Effector memory CD8-positive, alpha-beta T cell (primary cell): ENCODE results near the gene RAB40B.

Experiments
- ATAC-seq: fragments of 150-1000 bp; cut with Tn5 transposase; replicated peaks from 2 replicates; pipeline ENCODE4 v1.10.0; 2021; ENCODE audit warnings: mild to moderate bottlenecking, moderate library complexity
- DNase-seq, 3 experiments: peaks; one replicate each; pipeline ENCODE4 v3.0.0; 2021
- H3K27ac Mint-ChIP-seq, 2 donors: one replicate each; pipeline ENCODE4 v1.8.0; 2022; ENCODE audit warnings: mild to moderate bottlenecking in 2 of 2, mixed read lengths in 2 of 2, moderate library complexity in 2 of 2
- H3K27me3 Mint-ChIP-seq, 2 donors: one replicate each; pipeline ENCODE4 v1.8.0; 2022; ENCODE audit warnings: mixed read lengths in 2 of 2
- H3K36me3 Mint-ChIP-seq: one replicate; pipeline ENCODE4 v1.8.0; 2022; ENCODE audit warnings: mild to moderate bottlenecking, moderate library complexity, mixed read lengths; ENCODE audit not compliant: insufficient read depth
- H3K4me1 Mint-ChIP-seq, 2 donors: one replicate each; pipeline ENCODE4 v1.8.0; 2022; ENCODE audit warnings: low read depth in 2 of 2, mixed read lengths in 2 of 2
- H3K4me3 Mint-ChIP-seq, 2 donors: one replicate each; pipeline ENCODE4 v1.8.0; 2022; ENCODE audit warnings: mild to moderate bottlenecking in 2 of 2, mixed read lengths in 2 of 2, moderate library complexity in 2 of 2
- H3K9me3 Mint-ChIP-seq, 2 donors: one replicate each; pipeline ENCODE4 v1.8.0; 2022; ENCODE audit warnings: mixed read lengths in 2 of 2

The RAB40B gene

DNA sequence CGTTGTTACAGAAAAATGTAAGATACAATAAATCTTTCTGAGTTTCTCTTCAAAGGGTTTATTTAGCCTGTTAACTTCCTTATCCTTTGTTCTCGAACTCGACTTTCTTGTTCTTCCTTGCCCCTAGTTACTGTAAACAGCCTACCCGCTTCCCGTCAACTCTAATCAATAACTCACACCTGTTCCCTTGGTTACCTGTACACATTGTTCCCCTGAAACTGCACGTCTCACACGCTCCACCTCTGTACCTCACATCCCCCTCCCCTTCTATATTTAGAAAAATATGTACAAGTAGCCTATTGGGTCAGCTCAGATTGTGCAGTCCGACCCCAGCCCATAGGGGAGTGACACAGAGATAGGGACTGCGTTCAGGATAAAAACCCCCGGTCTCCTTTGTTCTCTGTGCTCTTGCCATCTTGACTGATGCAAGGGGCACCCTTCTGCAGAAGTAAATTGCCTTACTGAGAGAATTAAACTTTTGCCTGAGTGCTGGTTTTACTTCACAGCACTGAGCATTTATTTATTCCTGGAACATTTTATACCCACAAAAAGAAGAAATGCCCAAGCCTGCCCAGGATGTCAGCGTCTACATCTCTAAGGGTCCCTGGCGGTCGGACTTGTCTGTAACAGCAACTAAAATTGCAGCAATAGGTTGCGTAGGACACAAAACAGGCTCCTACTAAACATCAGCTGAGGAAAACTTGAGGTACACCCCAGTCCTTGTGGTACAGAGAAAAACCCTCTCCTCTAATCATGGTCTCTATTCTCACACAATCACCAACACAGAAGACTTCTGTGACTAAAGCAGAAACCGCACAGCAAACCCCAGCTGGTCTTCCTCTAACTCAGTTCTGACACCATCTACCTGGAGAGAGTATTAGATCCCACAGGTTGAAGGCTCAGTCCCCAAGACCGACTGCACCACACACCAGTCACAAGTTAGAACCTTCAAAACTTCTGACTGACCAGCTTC, 61.6 kb downstream of the RAB40B start:
- ATAC-seq = no peak
- no peak for DNase-seq
- peak overlapping the region; percentile 25 to 80 for H3K27ac Mint-ChIP-seq
- no peaks in the 10 kb centered on the region for H3K9me3 Mint-ChIP-seq
- H3K36me3 Mint-ChIP-seq = peaks cover 59% of the 10 kb centered on the region
- H3K4me1 Mint-ChIP-seq = peaks cover 32 to 33% of the 10 kb centered on the region in 2 donors
- H3K4me3 Mint-ChIP-seq = no peak overlapping the region
- no peaks in the 10 kb centered on the region for H3K27me3 Mint-ChIP-seq

GRCh38 chr17:82633343-82633742, 65.2 kb downstream of the RAB40B start:
- H3K4me1 Mint-ChIP-seq = peaks cover 19 to 29% of the 10 kb centered on the region in 2 donors
- no peaks in the 10 kb centered on the region for H3K9me3 Mint-ChIP-seq
- ATAC-seq (no peak), DNase-seq (no peak)
- peak overlapping the region; percentile 62 to 69 for H3K27ac Mint-ChIP-seq
- peaks cover 56% of the 10 kb centered on the region for H3K36me3 Mint-ChIP-seq
- H3K4me3 Mint-ChIP-seq = peak overlapping the region in 1 of 2 donors; percentile 49
- no peaks in the 10 kb centered on the region for H3K27me3 Mint-ChIP-seq

DNA sequence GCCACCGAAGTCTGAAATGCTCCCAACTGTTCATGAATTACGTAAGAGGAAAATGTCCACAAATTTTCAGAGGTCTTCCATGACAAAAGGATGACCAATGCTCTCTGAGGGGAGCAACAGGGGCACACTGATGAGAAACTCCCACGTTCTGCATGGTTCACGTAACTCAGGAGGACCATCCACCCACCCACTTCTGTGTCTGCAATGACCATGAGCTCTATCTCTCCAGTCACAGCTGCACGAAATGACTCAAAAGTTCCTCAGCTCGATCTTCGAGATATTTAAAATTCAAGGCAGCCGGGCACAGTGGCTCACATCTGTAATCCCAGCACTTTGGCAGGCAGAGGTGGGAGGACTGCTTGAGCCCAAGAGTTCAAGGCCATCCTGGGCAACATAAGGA, 66.0 kb downstream of the RAB40B start:
- H3K4me3 Mint-ChIP-seq = no peak overlapping the region
- no peak for ATAC-seq
- peaks cover 65% of the 10 kb centered on the region for H3K36me3 Mint-ChIP-seq
- no peak for DNase-seq
- H3K9me3 Mint-ChIP-seq = no peaks in the 10 kb centered on the region
- H3K27ac Mint-ChIP-seq = peak overlapping the region; percentile 62 to 69
- H3K4me1 Mint-ChIP-seq = peaks cover 20 to 28% of the 10 kb centered on the region in 2 donors
- no peaks in the 10 kb centered on the region for H3K27me3 Mint-ChIP-seq

GRCh38 chr17:82631544-82631943, 67.0 kb downstream of the RAB40B start:
- ATAC-seq (no peak), DNase-seq (no peak)
- H3K36me3 Mint-ChIP-seq = peaks cover 71% of the 10 kb centered on the region
- peaks cover 13 to 22% of the 10 kb centered on the region in 2 donors for H3K4me1 Mint-ChIP-seq
- H3K27ac Mint-ChIP-seq = no peak overlapping the region
- no peaks in the 10 kb centered on the region for H3K9me3 Mint-ChIP-seq
- no peak overlapping the region for H3K4me3 Mint-ChIP-seq
- H3K27me3 Mint-ChIP-seq = no peaks in the 10 kb centered on the region

DNA sequence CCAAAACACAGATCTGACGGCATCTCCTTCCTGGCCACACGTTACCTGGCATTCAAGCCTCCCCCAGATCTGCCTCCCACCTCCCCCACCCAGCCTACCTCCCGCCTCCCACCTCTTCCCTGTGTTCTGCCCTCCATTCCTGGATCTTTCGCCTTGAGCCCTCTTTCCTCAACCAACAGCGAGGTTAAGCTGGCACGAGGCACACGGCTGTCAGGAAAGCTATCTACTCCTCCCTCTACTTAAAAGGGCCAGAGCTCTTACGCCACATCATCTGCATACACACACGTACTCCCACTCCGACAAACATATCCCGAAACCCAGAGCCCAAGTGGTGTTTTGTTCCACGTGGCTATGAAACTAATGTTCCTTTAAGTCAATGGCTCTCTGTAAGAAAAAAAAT, 68.3 kb downstream of the RAB40B start:
- peaks cover 11 to 20% of the 10 kb centered on the region in 2 donors for H3K4me1 Mint-ChIP-seq

DNA sequence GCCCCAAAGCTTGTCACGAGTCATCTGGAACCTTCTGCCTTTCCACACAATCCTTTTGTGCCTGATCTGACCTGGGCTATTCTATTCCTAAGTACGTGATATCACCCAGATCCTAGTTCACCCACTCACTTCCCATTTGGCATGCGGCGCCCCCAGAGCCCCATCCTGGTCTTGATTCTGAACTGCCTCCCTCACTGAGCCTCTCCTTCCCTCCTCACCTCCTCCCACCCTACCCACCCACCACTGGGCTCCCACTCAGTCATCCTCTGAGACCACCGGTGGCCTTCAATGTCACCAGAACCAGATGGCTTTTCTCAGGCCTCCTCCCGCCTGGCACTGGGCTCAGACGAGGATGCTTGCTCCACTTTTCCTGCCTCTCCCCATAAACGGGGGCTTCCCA, 68.8 kb downstream of the RAB40B start:
- Mint-ChIP-seq H3K27ac (no peak overlapping the region), H3K36me3 (peaks cover 79% of the 10 kb centered on the region), H3K27me3 (no peaks in the 10 kb centered on the region), H3K9me3 (no peaks in the 10 kb centered on the region), H3K4me1 (peaks cover 10 to 19% of the 10 kb centered on the region in 2 donors), H3K4me3 (no peak overlapping the region)
- DNase-seq (no peak), ATAC-seq (no peak)

More for the DNA sequence above, 68.3 kb downstream of the RAB40B start:
- Mint-ChIP-seq H3K4me3 (no peak overlapping the region), H3K9me3 (no peaks in the 10 kb centered on the region), H3K36me3 (peaks cover 79% of the 10 kb centered on the region), H3K27ac (no peak overlapping the region), H3K27me3 (no peaks in the 10 kb centered on the region)
- ATAC-seq = no peak
- DNase-seq = no peak

GRCh38 chr17:82627405-82627804, 71.1 kb downstream of the RAB40B start:
- ATAC-seq (no peak), DNase-seq (no peak)
- Mint-ChIP-seq H3K36me3 (peaks cover 83% of the 10 kb centered on the region), H3K27ac (peak overlapping the region in 1 of 2 donors; percentile 53), H3K4me3 (no peak overlapping the region), H3K27me3 (no peaks in the 10 kb centered on the region), H3K4me1 (peaks cover 5 to 17% of the 10 kb centered on the region in 2 donors), H3K9me3 (no peaks in the 10 kb centered on the region)

DNA sequence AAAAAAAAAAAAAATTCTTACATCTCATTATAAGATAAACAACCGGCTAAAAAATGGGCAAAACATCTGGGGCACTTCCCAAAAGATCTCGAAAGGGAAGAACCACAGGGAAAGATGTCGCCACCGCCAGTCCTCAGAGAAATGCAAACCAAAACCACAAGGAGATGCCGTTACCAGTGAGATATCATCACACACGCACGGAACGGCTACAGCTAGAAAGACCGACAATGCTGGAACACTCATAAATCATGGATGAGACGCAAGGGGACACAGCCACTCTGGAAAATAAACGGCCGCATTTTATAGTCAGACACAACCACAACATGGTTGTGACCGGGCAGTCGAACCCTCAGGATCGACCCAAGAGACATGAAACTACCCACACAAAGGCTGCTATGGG, 74.8 kb downstream of the RAB40B start:
- Mint-ChIP-seq H3K27me3 (no peaks in the 10 kb centered on the region), H3K9me3 (no peaks in the 10 kb centered on the region), H3K4me1 (peaks cover 3 to 6% of the 10 kb centered on the region in 2 donors), H3K36me3 (peaks cover 96% of the 10 kb centered on the region), H3K4me3 (no peak overlapping the region), H3K27ac (no peak overlapping the region)
- DNase-seq (no peak), ATAC-seq (no peak)

- Mint-ChIP-seq H3K4me3 (no peak overlapping the region), H3K4me1 (no peaks in the 10 kb centered on the region), H3K27ac (no peak overlapping the region), H3K9me3 (no peaks in the 10 kb centered on the region), H3K27me3 (no peaks in the 10 kb centered on the region), H3K36me3 (peaks cover 94% of the 10 kb centered on the region)
- no peak for DNase-seq
- no peak for ATAC-seq
These were observed 78.9 kb downstream of the RAB40B start for GRCh38 chr17:82619641-82620040.

DNA sequence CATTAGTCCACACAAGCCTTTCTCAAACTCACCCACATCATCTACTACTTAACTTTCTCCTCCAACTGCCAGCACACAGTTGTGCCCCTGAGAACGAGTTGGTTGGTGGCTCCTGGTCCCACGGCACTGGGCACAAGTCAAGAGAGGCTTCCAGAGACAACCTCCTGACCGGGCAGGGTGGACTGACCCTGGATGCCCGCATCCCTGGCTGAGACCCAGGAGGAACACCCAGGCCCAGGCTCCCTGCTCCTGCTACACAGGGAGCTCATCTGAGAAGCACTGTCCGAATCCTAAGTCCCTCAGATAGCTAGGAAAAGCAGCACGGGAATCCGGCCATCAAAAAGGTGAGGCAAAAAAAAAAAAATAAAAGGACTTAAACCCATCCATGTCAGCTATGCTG, 79.3 kb downstream of the RAB40B start:
- no peaks in the 10 kb centered on the region for H3K4me1 Mint-ChIP-seq
- peaks cover 90% of the 10 kb centered on the region for H3K36me3 Mint-ChIP-seq
- H3K9me3 Mint-ChIP-seq = no peaks in the 10 kb centered on the region
- no peak overlapping the region for H3K4me3 Mint-ChIP-seq
- no peak overlapping the region for H3K27ac Mint-ChIP-seq
- DNase-seq = no peak
- no peaks in the 10 kb centered on the region for H3K27me3 Mint-ChIP-seq
- no peak for ATAC-seq

DNA sequence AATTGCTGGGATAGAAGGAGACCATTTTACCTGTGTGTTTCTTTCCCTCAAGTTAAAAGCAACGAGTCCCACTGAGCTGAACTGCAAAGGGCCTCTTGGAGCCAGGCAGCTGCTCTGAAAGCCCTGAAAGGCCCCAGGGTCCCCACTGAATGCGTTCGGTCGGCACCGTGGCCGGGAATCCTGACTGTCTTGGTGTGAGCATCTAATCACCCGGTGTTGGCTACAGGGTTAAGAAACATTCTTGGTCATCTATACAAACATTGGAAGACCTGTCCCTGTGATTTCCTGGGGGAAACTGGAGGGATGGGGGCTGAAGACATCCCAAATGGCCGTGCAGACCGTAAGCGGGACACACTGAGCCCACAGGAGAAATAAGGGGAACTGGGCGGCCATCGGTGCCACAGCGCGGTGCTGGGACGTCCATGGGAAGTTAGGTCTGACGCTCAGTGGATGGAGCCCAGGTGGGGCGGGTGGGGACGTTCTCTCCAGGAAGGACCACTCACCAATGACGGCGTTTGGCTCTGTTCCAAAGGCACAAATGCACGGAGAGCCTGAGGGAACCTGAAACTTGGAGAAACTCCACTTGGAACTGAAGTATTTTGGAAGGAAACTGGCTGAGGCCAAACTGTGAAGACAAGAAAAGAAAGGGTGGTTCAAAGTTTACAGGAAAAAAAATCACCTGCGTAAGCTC, 82.3 kb downstream of the RAB40B start:
- Mint-ChIP-seq H3K27ac (no peak overlapping the region), H3K36me3 (peaks cover 66% of the 10 kb centered on the region), H3K27me3 (no peaks in the 10 kb centered on the region), H3K4me3 (no peak overlapping the region), H3K4me1 (peaks cover 0 to 3% of the 10 kb centered on the region in 2 donors), H3K9me3 (no peaks in the 10 kb centered on the region)
- no peak for DNase-seq
- no peak for ATAC-seq

DNA sequence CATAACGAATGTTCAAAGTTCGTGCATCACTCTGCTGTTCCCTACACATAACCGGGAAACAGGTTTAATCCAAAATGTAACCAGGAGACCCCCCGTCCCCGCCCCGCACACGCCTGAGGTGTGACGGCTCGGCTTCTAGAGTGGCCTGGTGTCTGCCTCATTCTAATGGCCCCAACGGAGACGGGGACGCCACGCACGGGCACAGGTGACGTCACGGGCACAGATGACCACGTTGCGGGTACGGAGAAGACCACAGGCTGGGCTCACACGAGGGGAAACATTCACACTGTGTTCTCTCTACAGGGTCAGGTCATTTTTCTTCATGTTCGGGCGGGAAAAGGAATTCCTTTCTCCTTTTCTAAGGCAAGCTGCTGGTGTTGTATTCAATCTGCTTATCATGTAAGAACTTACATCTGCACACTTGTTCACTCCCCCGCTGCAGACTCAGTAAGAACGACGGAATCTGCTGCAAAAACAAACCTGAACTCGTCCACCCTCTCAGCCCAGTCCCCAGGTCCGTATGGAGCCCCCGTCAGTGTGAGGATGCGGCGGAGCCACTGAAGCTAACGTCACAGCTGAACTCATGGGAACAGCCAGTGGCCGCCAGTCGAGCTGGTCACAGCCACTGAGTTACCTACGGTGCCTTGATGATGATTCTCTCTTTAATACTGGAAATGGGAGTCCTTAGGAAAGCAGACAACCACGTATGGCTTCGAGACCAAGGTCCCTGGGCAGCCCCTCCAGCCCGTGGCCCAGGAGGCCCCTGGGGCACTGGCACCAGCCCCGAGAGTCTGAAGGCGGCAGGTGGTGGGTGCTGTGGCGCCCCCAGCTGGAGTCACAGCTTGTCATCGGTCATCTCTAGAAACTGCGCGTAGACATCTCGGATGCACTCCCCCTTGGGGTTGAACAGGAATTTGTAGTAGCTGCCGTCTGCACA, 83.1 kb downstream of the RAB40B start:
- Mint-ChIP-seq H3K27me3 (no peaks in the 10 kb centered on the region), H3K4me3 (no peak overlapping the region), H3K9me3 (no peaks in the 10 kb centered on the region), H3K36me3 (peaks cover 61% of the 10 kb centered on the region), H3K4me1 (peaks cover 0 to 3% of the 10 kb centered on the region in 2 donors), H3K27ac (no peak overlapping the region)
- ATAC-seq (no peak), DNase-seq (no peak)

- H3K27me3 Mint-ChIP-seq = no peaks in the 10 kb centered on the region
- DNase-seq = no peak
- H3K36me3 Mint-ChIP-seq = peaks cover 56% of the 10 kb centered on the region
- H3K9me3 Mint-ChIP-seq = no peaks in the 10 kb centered on the region
- no peak overlapping the region for H3K4me3 Mint-ChIP-seq
- H3K27ac Mint-ChIP-seq = no peak overlapping the region
- peaks cover 0 to 3% of the 10 kb centered on the region in 2 donors for H3K4me1 Mint-ChIP-seq
- ATAC-seq = no peak
These were observed 84.3 kb downstream of the RAB40B start for GRCh38 chr17:82614095-82614631.
